NCI-H1092 (cell line): ENCODE measurements around the gene ARHGAP10.

ENCODE experiments used
- DNase-seq: peaks from one replicate; lab custom pipeline; 2025; lab: John Stamatoyannopoulos, UW

The ARHGAP10 gene

DNA sequence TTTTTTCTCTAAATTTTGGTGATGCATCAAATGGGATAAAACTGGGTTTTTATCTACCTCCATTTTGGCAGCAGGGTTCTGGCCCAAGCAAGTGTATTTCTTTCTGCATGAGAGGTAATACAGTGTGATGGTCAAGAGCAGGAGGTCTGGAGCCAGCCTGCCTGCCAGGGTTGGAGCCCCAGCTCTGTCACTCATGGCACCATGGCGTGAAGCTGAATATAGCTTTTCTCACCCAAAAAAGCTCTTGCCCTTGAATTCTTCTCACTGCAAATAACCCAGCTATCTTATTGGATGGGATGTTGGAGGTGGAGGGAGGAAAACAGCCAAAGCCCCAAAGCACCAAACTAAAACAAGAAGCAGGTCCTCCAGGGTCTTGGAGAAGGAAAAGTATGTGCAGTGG, 218.4 kb downstream of the ARHGAP10 start:
- no peak for DNase-seq

- DNase-seq: no peak
Measured at GRCh38 chr4:147950841-147951240, 219.0 kb downstream of the ARHGAP10 start.

DNA sequence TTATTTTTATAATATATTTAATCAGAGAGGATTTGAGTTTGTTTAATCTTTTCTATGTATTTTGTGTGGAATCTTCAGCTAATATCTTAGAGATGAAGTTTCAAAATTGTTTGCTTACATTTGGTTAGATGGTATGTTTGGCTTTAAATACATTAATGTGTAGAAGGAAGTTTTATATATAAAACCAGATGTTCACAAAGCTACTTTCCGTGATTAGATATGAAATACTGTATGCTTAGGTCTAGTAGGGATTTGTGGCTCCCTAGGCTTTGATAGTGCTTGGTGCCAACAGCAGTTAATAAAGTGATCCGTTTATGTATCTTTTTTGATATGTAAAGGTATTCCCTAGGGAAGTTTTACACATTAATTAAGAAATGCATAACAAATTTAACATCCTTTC, 223.0 kb downstream of the ARHGAP10 start:
- DNase-seq: no peak

- DNase-seq: no peak
Measured at GRCh38 chr4:147955827-147956558, 224.1 kb downstream of the ARHGAP10 start.

- DNase-seq: no peak
Measured at GRCh38 chr4:147957446-147957845, 225.6 kb downstream of the ARHGAP10 start.

DNA sequence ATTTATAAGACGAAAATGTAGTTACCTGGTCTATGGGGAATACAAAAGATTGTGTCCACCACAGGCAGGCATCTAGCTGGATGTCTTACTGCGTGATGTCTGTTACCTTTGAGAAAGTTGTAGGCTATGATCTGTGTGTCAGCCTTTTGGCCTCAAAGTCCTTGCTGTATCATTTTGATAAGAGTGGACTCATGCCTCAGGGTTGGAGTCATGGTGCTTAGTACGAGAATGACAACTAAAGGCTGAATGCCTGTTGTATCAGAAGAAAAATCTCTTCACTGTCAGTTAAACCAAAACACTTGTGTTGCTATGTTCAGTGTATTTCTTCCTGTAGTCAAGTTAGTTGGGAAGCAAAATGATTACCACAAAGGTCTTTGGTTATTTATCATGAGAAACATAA, 226.2 kb downstream of the ARHGAP10 start:
- DNase-seq: no peak

DNA sequence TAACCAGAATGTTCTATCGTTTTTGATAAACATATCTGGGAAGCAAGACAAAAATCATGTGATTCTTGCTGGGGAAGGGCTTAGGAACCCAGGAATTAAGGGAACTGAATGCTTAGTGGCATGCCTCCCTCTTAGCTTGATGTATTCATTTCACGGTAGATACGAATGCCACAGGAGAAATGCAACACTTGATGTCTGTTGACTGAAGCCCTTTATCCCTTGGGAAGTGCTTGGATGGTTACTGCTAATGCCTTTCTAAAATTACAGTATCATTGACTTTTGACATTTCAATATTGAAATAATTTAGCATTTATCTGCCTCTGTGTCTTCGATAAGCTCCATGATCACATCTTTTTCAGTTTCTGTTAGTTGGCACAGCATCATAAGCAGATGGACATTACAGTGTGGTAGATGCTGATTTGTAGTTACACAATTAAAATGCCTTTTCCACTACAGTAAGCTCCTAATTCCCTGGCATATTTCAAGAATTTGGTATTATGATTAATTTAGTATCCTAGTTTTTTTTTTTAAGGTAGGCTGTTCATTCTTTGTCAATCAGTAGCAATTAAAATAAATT, 226.7 kb downstream of the ARHGAP10 start:
- no peak for DNase-seq

GRCh38 chr4:147960971-147961370, 229.1 kb downstream of the ARHGAP10 start:
- no peak for DNase-seq

DNA sequence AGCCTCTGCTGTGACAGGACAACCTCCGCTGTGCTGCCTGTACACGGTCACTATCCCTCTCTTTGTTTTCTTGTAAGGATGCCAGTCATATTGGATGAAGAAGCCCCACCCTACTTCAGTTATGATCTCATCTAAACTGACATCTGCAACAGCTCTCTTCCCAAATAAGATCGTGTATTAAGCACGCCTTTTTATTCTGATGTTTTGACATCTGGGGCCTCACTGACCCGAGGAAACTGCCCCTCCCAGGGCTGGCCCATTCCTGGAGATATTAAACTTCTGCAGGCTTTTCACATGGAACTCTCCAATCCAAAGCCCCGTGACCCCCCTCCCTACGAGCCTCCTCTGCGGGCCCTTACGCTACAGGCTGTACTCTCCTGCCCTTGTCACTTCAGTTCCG, 232.0 kb downstream of the ARHGAP10 start:
- no peak for DNase-seq

- DNase-seq: no peak
Measured at GRCh38 chr4:147964266-147964880, 232.5 kb downstream of the ARHGAP10 start.

GRCh38 chr4:147965056-147965455, 233.2 kb downstream of the ARHGAP10 start:
- no peak for DNase-seq

DNA sequence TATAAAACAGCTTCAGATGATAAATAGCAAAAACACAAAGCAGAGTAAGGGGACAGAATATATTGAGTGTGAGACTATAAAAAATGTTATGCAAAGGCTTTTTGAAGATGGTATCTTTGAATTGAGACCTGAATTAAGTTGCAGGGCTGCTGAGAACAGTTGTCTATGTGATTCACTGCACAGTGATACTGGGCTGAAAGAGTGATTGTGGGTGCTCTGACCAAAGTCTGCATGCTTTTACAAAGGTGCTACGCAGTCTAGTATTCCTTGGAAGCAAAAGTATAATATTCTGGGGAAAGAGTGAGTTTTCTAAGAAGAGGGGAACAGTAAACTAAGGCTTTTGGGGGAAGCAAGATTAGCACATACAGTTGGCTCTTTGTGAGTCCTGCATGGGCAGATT, 234.0 kb downstream of the ARHGAP10 start:
- no peak for DNase-seq

- no peak for DNase-seq
Measured at GRCh38 chr4:147968641-147969040, 236.8 kb downstream of the ARHGAP10 start.

- no peak for DNase-seq
Measured at GRCh38 chr4:147969573-147970385, 237.9 kb downstream of the ARHGAP10 start.

DNA sequence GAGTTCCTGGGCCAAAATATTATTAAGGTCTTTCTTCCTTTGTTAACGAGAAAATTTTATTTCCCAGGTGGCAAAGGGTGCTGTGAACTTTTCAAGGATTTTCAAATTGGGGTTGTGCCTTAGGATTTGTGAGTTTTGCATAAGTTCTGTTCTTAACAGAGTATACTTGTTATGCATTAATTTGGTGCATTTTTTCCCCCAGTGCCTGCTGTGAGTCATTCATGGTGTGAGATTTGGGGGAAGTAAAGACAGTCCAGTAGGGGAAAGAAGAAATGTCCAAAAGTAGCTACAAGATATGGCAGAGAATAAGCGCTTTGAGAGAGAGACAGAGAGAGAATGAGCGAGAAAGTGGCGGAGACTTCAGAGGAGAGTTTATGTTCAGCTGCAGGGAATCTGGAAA, 239.2 kb downstream of the ARHGAP10 start:
- DNase-seq: no peak

DNA sequence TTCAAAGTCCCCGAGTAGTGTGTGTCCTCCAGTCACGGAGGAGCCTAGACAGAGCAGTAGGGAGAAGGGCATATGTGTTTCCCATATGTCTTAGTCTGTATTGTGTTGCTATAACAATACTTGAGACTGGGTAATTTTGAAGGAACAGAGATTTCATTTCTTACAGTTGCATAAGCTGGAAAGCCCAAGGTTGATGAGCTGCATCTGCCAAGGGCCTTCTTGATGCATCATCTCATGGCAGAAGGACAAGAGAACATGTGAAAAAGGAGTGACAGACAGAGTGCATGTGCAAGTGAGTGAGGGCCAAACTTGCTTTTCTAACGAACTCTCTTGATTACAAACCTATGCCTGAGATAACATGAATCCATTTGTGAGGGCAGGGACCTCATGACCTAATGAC, 243.4 kb downstream of the ARHGAP10 start:
- DNase-seq: no peak

DNA sequence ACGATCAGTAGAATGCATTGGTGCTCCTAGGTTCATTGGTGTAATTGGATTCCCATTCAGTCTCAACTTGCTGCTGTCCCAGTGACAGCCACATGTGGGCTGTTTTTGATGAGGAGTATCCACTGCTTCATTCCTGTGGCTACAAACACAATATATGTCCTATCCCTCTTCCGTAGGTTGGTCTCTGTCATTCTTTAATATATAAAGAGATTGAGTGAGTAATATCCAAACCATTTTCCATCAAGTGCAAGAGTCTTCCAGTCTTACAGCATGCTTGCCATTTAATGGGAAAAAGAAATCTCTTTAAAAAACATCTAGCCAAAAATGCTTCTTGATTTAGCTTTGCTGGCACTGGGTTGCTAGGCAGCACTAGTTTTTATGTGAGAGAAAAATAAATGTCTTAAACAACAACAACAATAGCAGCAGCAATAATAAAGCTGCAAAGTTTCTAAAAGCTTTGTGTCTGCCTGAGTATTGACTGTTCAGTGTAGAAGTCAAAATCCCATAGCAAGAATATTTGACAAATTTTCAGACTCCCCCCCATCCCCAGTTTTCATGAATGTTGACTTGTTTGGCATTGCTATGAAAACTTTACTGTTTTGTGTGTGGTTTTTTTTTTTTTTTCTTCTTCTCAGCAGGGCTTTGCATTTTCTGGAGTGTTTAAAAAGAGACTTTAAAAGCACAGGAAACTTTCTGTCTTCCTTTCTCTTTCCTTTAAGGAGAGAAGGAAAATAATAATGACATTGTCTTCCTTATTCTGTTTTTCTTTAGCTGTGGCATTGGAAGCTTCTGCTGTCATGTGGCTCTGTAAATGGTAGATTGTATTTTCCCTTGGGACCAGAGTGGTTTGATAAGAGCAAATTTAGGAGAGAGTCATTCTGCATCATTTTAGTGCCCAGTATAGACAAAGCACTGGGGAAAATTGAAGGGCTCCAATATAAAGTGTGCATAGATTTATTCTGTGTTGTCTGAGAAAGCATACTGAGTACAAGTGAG, 244.3 kb downstream of the ARHGAP10 start:
- no peak for DNase-seq

DNA sequence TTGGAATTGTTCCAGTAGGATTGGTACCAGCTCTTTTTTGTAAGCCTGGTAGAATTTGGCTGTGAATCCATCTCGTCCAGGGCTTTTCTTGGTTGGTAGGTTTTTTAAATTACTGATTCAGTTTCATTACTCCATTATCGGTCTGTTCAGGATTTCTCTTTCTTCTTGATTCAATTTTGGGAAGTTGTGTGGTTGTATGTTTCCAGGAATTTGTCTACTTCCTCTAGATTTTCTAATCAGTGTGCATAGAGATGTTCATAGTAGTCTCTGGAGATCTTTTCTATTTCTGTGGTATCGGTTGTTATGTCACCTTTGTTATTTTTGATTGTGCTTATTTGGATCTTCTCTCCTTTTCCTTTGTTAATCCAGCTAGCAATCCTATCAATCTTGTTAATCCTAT, 248.7 kb downstream of the ARHGAP10 start:
- DNase-seq: no peak

GRCh38 chr4:147981305-147981704, 249.4 kb downstream of the ARHGAP10 start:
- no peak for DNase-seq

DNA sequence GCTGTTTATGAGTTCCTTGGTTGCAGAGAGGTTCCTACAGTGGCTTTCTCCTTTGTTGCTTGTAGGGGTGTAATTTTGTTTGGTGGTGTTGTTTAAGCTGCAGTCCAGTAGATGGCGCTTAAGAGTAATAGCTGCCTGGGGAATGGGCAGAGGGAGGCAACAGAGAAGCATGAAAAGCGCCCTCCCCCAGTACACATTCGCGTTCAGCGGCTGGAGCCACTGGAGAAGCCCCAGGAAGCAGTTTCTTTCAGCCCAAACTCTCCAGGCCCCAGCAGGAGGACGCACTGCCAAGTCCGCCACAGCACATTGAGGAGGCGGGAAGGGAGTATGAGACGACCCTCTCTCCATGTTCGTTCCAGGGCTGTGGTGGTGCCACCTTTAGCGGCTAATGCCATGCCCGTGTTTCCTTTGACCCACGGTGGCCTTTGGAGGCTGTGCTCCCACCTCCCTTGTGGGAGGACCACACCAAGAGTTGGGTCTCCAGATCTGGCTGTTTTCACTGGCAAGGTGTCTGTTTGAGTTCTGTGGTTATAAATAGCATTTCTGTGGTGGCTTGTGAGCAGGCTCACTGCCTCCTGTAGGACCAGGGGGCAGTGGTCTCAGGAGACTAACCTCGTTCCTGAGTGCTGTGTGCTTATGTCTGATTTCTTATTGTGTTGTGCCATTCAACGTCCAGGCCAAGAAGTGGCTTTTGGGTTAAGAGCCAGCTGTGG, 252.3 kb downstream of the ARHGAP10 start:
- peak; percentile 9 for DNase-seq

GRCh38 chr4:147984778-147985138, 252.9 kb downstream of the ARHGAP10 start:
- no peak for DNase-seq
